Lower lobe of right lung (tissue), 2 donors: ENCODE data around the gene MCRIP2. TPM values are rescaled to one million over a fixed set of nuclear protein-coding genes. Genes with fewer than 3 reads are reported as not detected.

Experiments used
- ATAC-seq, 2 donors: fragments of 200-7000 bp; cut with Tn5 transposase; one replicate each; pipeline ENCODE4 v1.9.1; 2020 to 2022; ENCODE audit warnings: mild to moderate bottlenecking in 2 of 2, moderate library complexity in 2 of 2
- DNase-seq: peaks from one replicate; pipeline ENCODE4 v3.0.0-alpha.2; 2020
- H3K27ac ChIP-seq: fragments of 200-600 bp; one replicate; pipeline ENCODE4 v1.8.0; 2022
- H3K27me3 ChIP-seq: fragments of 200-600 bp; one replicate; pipeline ENCODE4 v1.8.0; 2022; ENCODE audit warnings: low read depth
- H3K36me3 ChIP-seq: fragments of 200-600 bp; one replicate; pipeline ENCODE4 v1.8.0; 2022; ENCODE audit warnings: mild to moderate bottlenecking
- H3K4me1 ChIP-seq: fragments of 200-600 bp; one replicate; pipeline ENCODE4 v1.8.0; 2022
- H3K4me3 ChIP-seq: fragments of 200-600 bp; one replicate; pipeline ENCODE4 v1.8.0; 2022; ENCODE audit warnings: mild to moderate bottlenecking
- H3K9me3 ChIP-seq: fragments of 200-600 bp; one replicate; pipeline ENCODE4 v1.8.0; 2022
- CTCF ChIP-seq: fragments of 200-600 bp; IDR thresholded peaks from one replicate; pipeline ENCODE4 v1.8.0; 2022; ENCODE audit warnings: antibody characterized with exemption, mild to moderate bottlenecking
- intact Hi-C: fragments of 100-400 bp; cut with DNase I; formaldehyde crosslinking; loops from one replicate; pipeline ENCODE4 v1.11.0; 2022
- total RNA-seq: library from RNA; stranded (reverse); fragmentation: NEBNext Ultra II Directional; extraction: Animal tissue kit (Norgen Biotek cat#: 25700); gene quantifications from one replicate; pipeline ENCODE4 v1.2.1, GENCODE V29; 2021
- donor health status: DM: no; HTN: yes; CAD: no; lungs with severe emphysema.

Gene MCRIP2
- total RNA-seq, 1 donor from 2014 or later: 47.7 TPM

DNA sequence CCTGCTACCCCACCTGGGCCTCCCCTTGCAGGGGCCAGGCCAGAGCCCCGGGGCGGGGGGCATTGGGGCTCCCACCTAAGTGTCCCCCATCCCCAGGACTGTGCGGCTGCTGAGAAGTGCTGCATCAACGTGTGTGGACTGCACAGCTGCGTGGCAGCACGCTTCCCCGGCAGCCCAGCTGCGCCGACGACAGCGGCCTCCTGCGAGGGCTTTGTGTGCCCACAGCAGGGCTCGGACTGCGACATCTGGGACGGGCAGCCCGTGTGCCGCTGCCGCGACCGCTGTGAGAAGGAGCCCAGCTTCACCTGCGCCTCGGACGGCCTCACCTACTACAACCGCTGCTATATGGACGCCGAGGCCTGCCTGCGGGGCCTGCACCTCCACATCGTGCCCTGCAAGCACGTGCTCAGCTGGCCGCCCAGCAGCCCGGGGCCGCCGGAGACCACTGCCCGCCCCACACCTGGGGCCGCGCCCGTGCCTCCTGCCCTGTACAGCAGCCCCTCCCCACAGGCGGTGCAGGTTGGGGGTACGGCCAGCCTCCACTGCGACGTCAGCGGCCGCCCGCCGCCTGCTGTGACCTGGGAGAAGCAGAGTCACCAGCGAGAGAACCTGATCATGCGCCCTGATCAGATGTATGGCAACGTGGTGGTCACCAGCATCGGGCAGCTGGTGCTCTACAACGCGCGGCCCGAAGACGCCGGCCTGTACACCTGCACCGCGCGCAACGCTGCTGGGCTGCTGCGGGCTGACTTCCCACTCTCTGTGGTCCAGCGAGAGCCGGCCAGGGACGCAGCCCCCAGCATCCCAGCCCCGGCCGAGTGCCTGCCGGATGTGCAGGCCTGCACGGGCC, 8.9 kb upstream of the MCRIP2 start:
- Histone ChIP-seq H3K4me1 (peaks cover 52% of the 10 kb centered on the region), H3K36me3 (peaks cover 19% of the 10 kb centered on the region), H3K27ac (no peak overlapping the region), H3K4me3 (no peak overlapping the region), H3K27me3 (no peaks in the 10 kb centered on the region), H3K9me3 (no peaks in the 10 kb centered on the region)
- intact Hi-C loops: no loop called here
- ATAC-seq: no peak
- TF ChIP-seq CTCF: no peak
- no peak for DNase-seq

DNA sequence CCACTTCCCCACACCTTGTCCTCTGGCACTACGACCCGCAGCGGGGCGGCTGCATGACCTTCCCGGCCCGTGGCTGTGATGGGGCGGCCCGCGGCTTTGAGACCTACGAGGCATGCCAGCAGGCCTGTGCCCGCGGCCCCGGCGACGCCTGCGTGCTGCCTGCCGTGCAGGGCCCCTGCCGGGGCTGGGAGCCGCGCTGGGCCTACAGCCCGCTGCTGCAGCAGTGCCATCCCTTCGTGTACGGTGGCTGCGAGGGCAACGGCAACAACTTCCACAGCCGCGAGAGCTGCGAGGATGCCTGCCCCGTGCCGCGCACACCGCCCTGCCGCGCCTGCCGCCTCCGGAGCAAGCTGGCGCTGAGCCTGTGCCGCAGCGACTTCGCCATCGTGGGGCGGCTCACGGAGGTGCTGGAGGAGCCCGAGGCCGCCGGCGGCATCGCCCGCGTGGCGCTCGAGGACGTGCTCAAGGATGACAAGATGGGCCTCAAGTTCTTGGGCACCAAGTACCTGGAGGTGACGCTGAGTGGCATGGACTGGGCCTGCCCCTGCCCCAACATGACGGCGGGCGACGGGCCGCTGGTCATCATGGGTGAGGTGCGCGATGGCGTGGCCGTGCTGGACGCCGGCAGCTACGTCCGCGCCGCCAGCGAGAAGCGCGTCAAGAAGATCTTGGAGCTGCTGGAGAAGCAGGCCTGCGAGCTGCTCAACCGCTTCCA, 8.1 kb upstream of the MCRIP2 start:
- H3K27me3 ChIP-seq: no peaks in the 10 kb centered on the region
- no peak overlapping the region for H3K4me3 ChIP-seq
- no peak overlapping the region for H3K27ac ChIP-seq
- ATAC-seq (no peak), DNase-seq (no peak)
- TF ChIP-seq CTCF: no peak
- intact Hi-C loops: no loop called here
- peaks cover 49% of the 10 kb centered on the region for H3K4me1 ChIP-seq
- peaks cover 12% of the 10 kb centered on the region for H3K36me3 ChIP-seq
- H3K9me3 ChIP-seq: no peaks in the 10 kb centered on the region

GRCh38 chr16:634051-634670, 7.5 kb upstream of the MCRIP2 start:
- Histone ChIP-seq H3K36me3 (peaks cover 5% of the 10 kb centered on the region), H3K4me3 (no peak overlapping the region), H3K4me1 (peaks cover 43% of the 10 kb centered on the region), H3K27ac (no peak overlapping the region), H3K9me3 (no peaks in the 10 kb centered on the region), H3K27me3 (no peaks in the 10 kb centered on the region)
- ATAC-seq: no peak
- intact Hi-C loops: no loop called here
- no peak for DNase-seq
- TF ChIP-seq CTCF: no peak

- TF ChIP-seq CTCF: no peak
- intact Hi-C loops: no loop called here
- ATAC-seq (no peak), DNase-seq (no peak)
- peaks cover 5% of the 10 kb centered on the region for H3K36me3 ChIP-seq
- H3K27me3 ChIP-seq: no peaks in the 10 kb centered on the region
- H3K4me3 ChIP-seq: peak overlapping the region; percentile 95
- H3K27ac ChIP-seq: peak overlapping the region; percentile 92
- no peaks in the 10 kb centered on the region for H3K9me3 ChIP-seq
- H3K4me1 ChIP-seq: peaks cover 34% of the 10 kb centered on the region
These were observed 6.6 kb upstream of the MCRIP2 start for GRCh38 chr16:634996-635395.

DNA sequence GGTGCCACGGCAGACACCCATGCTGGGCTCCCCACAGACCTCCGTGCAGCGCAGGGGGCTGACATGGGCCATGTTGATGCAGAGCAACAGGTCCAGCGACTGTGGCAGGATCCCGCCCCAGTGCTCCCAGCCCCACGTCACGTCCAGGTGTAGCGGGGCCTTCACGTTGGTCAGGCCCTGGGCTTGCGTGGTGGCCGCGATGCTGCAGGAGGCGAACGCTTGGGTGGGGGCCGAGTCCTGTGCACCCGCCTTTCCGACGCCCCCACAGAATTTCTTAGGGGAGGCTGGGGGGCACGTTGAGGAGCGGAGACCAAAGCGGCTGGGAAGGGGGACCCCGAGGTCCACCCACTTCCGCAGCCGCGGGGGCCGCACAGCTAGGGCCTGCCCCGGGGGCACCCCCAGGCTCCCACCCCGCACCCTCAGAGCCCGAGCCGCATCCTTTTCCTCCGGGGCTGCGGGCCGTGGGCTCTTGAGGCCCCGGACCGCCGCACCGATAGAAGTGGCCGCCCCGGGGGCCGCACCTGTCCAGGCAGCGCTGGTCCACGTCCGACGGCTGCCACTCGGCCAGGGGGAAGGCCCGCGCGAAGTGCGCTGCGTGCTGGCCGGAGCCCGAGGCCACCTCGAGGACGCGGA, 5.9 kb upstream of the MCRIP2 start:
- no peaks in the 10 kb centered on the region for H3K9me3 ChIP-seq
- peaks cover 27% of the 10 kb centered on the region for H3K4me1 ChIP-seq
- intact Hi-C loops: no loop called here
- TF ChIP-seq CTCF: no peak
- peak overlapping the region; percentile 92 for H3K27ac ChIP-seq
- ATAC-seq: no peak
- DNase-seq: no peak
- peak overlapping the region; percentile 95 for H3K4me3 ChIP-seq
- H3K36me3 ChIP-seq: peaks cover 5% of the 10 kb centered on the region
- H3K27me3 ChIP-seq: no peaks in the 10 kb centered on the region
